ENCODE measurements around the gene SCFD2.

The SCFD2 gene

GRCh38 chr4:52867163-52867562 lies 498.7 kb downstream of the SCFD2 start:
- no peak for DNase-seq

GRCh38 chr4:52866734-52867133 lies 499.1 kb downstream of the SCFD2 start:
- no peak for DNase-seq

GRCh38 chr4:52865300-52865699 lies 500.6 kb downstream of the SCFD2 start:
- no peak for DNase-seq

GRCh38 chr4:52864793-52865192 lies 501.1 kb downstream of the SCFD2 start:
- no peak for DNase-seq

GRCh38 chr4:52863324-52863723 lies 502.5 kb downstream of the SCFD2 start:
- DNase-seq = no peak

- no peak for DNase-seq
Observed at GRCh38 chr4:52862639-52863161, 503.2 kb downstream of the SCFD2 start.

- DNase-seq = peak; percentile 80
Observed at GRCh38 chr4:52861879-52862616, 503.8 kb downstream of the SCFD2 start, which contains the start of gene RASL11B. Gene RASL11B (plus strand): TSS chr4:52862317. CDS start chr4:52862508, 191 bp downstream.

- DNase-seq = no peak
Observed at GRCh38 chr4:52861171-52861823, 504.6 kb downstream of the SCFD2 start.

GRCh38 chr4:52860361-52860760 lies 505.5 kb downstream of the SCFD2 start:
- no peak for DNase-seq

- no peak for DNase-seq
Observed at GRCh38 chr4:52856801-52857200, 509.1 kb downstream of the SCFD2 start.

- DNase-seq = no peak
Observed at GRCh38 chr4:52853351-52853750, 512.5 kb downstream of the SCFD2 start.

- no peak for DNase-seq
Observed at GRCh38 chr4:52852711-52853110, 513.1 kb downstream of the SCFD2 start.

- no peak for DNase-seq
Observed at GRCh38 chr4:52852041-52852440, 513.8 kb downstream of the SCFD2 start.

GRCh38 chr4:52850406-52851124 lies 515.3 kb downstream of the SCFD2 start:
- no peak for DNase-seq

GRCh38 chr4:52848254-52848653 lies 517.6 kb downstream of the SCFD2 start:
- DNase-seq = no peak

- no peak for DNase-seq
Observed at GRCh38 chr4:52846502-52846901, 519.4 kb downstream of the SCFD2 start.

GRCh38 chr4:52844596-52844995 lies 521.3 kb downstream of the SCFD2 start:
- DNase-seq = no peak

- no peak for DNase-seq
Observed at GRCh38 chr4:52843958-52844357, 521.9 kb downstream of the SCFD2 start.

- no peak for DNase-seq
Observed at GRCh38 chr4:52843351-52843750, 522.5 kb downstream of the SCFD2 start.

GRCh38 chr4:52842792-52843191 lies 523.1 kb downstream of the SCFD2 start:
- DNase-seq = no peak

GRCh38 chr4:52841682-52842456 lies 524.0 kb downstream of the SCFD2 start:
- no peak for DNase-seq

GRCh38 chr4:52840531-52841370 lies 525.1 kb downstream of the SCFD2 start:
- DNase-seq = no peak
